Activated naive CD8-positive, alpha-beta T cell treated with anti-CD3 and anti-CD28 coated beads, Interleukin-2, amount 10 ng/mL, durations not matched to agents 7 days and 5 days (primary cell): Measurements from ENCODE around the gene PLS1. TPM values are rescaled to one million over a fixed set of nuclear protein-coding genes. Genes with fewer than 3 reads are reported as not detected.
"Not testable (repeated sequence)": the region's sequence is repeated elsewhere in the genome, so short reads cannot be mapped to it uniquely, and the experiment has no call there.

Experiments
- ATAC-seq: fragments of 150-1000 bp; cut with Tn5 transposase; one replicate; pipeline ENCODE4 v1.10.0; 2021; ENCODE audit warnings: low read depth, moderate library complexity
- POLR2A ChIA-PET: fragments of 350-600 bp; sonication (Branson Sonifier 250); formaldehyde crosslinking; loops from one replicate; lab custom pipeline; 2021; ENCODE audit warnings: antibody characterized with exemption; lab: Charles Lee
- DNase-seq: peaks from one replicate; pipeline ENCODE4 v3.0.0; 2021
- H3K27ac Mint-ChIP-seq: one replicate; pipeline ENCODE4 v1.8.0; 2022; ENCODE audit warnings: mild to moderate bottlenecking, mixed read lengths
- H3K27me3 Mint-ChIP-seq: one replicate; pipeline ENCODE4 v1.8.0; 2022; ENCODE audit warnings: mild to moderate bottlenecking, moderate library complexity, mixed read lengths
- H3K36me3 Mint-ChIP-seq: one replicate; pipeline ENCODE4 v1.8.0; 2021; ENCODE audit warnings: mild to moderate bottlenecking, mixed read lengths
- H3K4me1 Mint-ChIP-seq: one replicate; pipeline ENCODE4 v1.8.0; 2021; ENCODE audit warnings: mixed read lengths
- H3K4me3 Mint-ChIP-seq: one replicate; pipeline ENCODE4 v1.8.0; 2022; ENCODE audit warnings: mild to moderate bottlenecking, moderate library complexity, mixed read lengths
- H3K9me3 Mint-ChIP-seq: one replicate; pipeline ENCODE4 v1.8.0; 2021; ENCODE audit warnings: mixed read lengths
- total RNA-seq, 2 experiments: library from RNA; stranded (reverse); gene quantifications; one replicate each; pipeline ENCODE4 v1.2.3, GENCODE V29; 2021

Gene PLS1
- total RNA-seq, 2 experiments from 2014 or later = 2.6 to 3.1 TPM

DNA sequence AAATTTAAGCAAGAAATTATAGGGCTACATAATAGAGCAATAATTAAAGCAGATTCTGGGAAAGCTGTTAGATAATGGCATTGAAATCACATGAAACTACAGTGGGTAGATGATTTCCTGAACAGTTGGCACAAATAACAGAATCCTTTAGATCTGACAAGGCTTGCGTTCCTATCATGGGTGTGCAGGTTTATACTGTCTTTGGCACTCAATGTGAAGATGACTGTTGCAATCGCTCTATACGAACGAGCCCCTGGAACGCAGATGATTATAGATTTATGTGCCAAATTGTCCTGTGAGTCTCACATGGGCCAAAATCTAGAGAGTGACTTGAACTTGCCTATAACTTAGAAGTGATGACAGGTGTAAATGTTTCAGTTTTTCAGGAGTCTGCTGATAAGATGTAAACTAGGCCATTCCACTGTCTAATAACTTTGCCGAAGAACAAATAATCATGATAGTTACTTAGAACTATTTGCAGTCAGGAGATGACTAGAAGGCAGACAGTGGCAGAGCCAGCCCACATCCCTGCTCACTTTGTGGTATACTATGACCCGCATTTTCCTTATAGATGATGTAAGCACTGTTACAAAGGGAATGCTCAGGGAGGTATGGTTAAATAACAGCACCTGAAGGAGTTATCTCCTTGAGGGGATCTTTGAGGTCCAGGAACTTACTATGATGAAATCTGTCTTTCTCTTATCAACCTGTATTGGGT lies 97.1 kb downstream of the PLS1 start:
- no peaks in the 10 kb centered on the region for H3K4me1 Mint-ChIP-seq
- DNase-seq = no peak
- no peak overlapping the region for H3K4me3 Mint-ChIP-seq
- H3K27ac Mint-ChIP-seq = no peak overlapping the region
- no peak for ATAC-seq
- POLR2A ChIA-PET = no interaction called here
- H3K36me3 Mint-ChIP-seq = no peaks in the 10 kb centered on the region
- H3K9me3 Mint-ChIP-seq = no peaks in the 10 kb centered on the region
- no peaks in the 10 kb centered on the region for H3K27me3 Mint-ChIP-seq

DNA sequence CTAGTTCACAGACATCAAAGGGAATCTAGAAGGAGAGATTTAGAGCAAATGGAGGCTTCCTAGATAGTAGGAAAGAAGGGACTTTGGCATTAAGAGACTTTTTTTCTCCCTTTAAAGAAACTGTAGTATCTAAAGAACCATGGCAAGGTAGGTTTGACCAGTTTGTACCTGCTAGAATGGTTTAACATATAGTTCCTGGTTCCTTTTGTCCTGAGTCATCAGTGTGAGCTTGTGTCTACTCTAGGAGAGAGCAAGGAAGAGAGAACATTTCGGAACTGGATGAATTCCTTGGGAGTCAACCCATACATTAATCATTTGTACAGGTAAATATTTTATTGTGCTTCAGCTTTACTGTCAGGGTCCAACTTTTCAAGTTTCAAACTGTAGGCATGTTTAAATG lies 98.0 kb downstream of the PLS1 start:
- POLR2A ChIA-PET = no interaction called here
- no peaks in the 10 kb centered on the region for H3K36me3 Mint-ChIP-seq

DNA sequence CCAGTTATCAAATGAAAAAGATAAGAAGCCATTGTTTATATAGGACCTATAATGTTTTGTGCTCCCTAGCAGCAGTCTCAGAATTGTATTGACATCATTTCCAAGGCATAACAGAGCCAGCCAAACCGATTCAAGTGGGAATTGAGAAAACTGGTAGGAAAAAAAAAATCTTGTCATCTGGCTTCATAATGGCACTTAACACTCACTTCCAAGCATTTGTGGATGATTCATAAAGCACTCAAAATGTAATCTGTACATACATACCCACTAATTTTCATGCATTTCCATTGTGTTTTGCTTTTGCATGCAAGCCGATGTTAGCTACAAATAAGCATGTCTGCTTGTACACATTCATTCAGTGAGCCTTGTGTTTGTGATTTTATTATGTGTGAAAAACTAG lies 109.0 kb downstream of the PLS1 start:
- no peak overlapping the region for H3K4me3 Mint-ChIP-seq
- no peak overlapping the region for H3K27ac Mint-ChIP-seq
- no peaks in the 10 kb centered on the region for H3K9me3 Mint-ChIP-seq
- H3K27me3 Mint-ChIP-seq = no peaks in the 10 kb centered on the region
- peaks cover 7% of the 10 kb centered on the region for H3K36me3 Mint-ChIP-seq
- ATAC-seq (no peak), DNase-seq (no peak)
- H3K4me1 Mint-ChIP-seq = peaks cover 10% of the 10 kb centered on the region
- POLR2A ChIA-PET = no interaction called here

More for the DNA sequence above, 98.0 kb downstream of the PLS1 start:
- Mint-ChIP-seq H3K27me3 (no peaks in the 10 kb centered on the region), H3K4me3 (no peak overlapping the region), H3K9me3 (no peaks in the 10 kb centered on the region), H3K27ac (no peak overlapping the region), H3K4me1 (no peaks in the 10 kb centered on the region)
- ATAC-seq (no peak), DNase-seq (no peak)

DNA sequence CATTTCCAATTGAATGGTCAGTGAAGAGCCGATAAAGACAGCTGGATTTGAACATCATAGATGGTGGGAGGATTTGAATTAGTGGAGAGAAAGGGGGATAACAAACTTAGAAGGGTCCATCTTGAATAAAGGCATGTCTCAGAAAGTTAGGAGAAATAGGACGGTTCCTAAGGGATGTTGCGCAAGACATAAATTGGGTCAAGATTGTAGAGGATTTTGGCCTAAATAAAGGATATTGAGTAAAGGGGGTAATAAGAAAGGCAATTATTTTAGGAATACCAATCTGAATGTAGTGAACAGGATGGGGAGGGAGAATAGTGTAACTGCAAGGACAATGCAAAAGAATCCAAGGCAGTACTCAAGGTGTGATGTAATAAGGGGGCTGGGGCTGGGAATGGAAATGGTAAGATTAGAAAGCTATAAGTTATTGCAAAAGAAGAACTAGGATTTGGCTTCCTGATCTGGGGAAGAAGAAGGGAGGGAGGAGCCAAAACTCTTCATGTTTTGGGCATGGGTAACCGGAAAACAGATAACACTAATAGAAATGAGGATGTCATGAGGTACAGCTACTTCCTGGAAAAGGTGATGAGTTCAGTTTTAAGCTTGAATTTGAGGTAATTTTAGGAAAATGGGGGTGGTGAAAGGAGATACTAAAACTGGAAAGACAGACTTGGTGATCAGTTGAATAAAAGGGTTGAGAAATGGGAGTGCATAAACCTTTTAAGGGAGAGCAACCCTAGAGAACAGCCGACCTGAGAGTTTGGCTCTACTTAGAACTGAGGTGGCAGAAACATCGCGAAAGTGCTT lies 110.3 kb downstream of the PLS1 start:
- H3K36me3 Mint-ChIP-seq = peaks cover 5% of the 10 kb centered on the region
- H3K27me3 Mint-ChIP-seq = no peaks in the 10 kb centered on the region
- H3K4me3 Mint-ChIP-seq = no peak overlapping the region
- no peak for ATAC-seq
- H3K9me3 Mint-ChIP-seq = no peaks in the 10 kb centered on the region
- H3K4me1 Mint-ChIP-seq = peaks cover 10% of the 10 kb centered on the region
- no peak for DNase-seq
- no peak overlapping the region for H3K27ac Mint-ChIP-seq
- POLR2A ChIA-PET = no interaction called here

DNA sequence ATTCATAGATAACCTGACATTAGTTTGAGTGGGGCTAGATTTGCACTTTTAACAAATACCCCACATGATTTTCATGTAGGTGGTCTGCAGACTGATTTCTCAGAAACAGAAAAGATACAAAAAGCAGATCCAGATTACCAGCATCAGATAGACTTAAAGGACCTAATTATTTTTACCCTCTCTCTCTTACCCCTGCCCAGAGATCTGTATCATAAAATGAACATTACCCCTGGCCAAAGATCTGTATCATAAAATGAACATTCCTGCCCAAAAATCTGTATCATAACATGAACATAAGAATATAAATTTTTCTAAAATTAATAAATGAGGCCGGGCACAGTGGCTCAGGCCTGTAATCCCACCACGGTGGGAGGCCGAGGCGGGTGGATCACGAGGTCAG lies 113.0 kb downstream of the PLS1 start:
- Mint-ChIP-seq H3K36me3 (peaks cover 5% of the 10 kb centered on the region), H3K27ac (no peak overlapping the region), H3K4me1 (peaks cover 10% of the 10 kb centered on the region), H3K4me3 (no peak overlapping the region), H3K27me3 (no peaks in the 10 kb centered on the region), H3K9me3 (no peaks in the 10 kb centered on the region)
- ATAC-seq = no peak
- POLR2A ChIA-PET = no interaction called here
- no peak for DNase-seq

DNA sequence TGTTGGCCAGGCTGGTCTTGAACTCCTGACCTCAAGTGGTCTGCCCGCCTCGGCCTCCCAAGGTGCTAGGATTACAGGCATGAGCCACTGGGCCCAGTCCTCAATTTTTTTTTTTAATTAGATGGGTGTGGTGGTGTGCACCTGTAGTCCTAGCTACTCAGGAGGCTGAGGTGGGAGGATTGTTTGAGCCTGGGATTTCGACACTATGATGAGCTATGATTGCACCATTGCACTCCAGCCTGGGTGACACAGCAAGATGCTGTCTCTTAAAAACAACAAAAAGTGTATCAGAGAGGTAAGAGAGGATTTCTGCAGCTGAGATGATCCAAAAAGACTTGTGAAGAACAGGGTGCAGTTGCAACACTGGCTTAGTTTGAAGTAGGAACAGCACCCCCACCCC lies 118.7 kb downstream of the PLS1 start:
- H3K4me1 Mint-ChIP-seq, ATAC-seq, POLR2A ChIA-PET, H3K36me3 Mint-ChIP-seq, H3K4me3 Mint-ChIP-seq, DNase-seq, H3K9me3 Mint-ChIP-seq, H3K27ac Mint-ChIP-seq: not testable (repeated sequence)
- peaks cover 21% of the 10 kb centered on the region for H3K27me3 Mint-ChIP-seq

DNA sequence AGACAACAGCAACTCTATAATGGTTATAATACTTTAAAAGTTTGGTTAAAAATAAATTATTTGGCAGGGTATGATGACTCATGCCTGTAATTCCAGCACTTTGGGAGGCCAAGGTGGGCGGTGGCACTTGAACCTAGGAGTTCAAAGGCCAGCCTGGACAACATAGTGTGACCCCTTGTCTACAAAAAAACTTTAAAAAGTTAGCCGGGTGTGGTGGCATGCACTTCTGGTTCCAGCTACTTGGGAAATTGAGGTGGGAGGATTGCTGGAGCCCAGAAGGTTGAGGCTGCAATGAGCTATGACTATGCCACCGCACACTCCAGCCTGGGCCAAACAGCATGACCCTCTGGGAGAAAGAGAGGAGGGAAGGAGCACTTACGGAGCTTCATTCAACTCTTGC lies 119.9 kb downstream of the PLS1 start:
- Mint-ChIP-seq H3K4me3 (no peak overlapping the region), H3K9me3 (no peaks in the 10 kb centered on the region)

DNA sequence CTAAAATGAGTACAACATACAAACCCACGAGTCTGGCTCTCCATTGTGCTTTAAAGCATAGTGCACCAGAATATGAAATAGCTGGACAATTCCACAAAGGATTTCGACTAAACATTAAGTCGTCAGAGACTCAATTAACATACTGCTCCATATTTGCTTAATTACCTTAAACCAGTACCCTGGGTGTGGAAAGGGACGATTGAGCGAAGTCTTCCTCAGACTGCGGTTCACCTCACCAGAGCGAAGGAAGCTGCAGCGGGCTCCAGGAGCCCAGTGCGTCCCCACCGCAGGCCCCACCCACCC lies 127.4 kb downstream of the PLS1 start:
- Mint-ChIP-seq H3K36me3 (peaks cover 6% of the 10 kb centered on the region), H3K9me3 (peaks cover 5% of the 10 kb centered on the region), H3K27me3 (peaks cover 72% of the 10 kb centered on the region), H3K27ac (no peak overlapping the region), H3K4me3 (peak overlapping the region; percentile 57), H3K4me1 (peaks cover 7% of the 10 kb centered on the region)
- ATAC-seq (no peak), DNase-seq (no peak)
- POLR2A ChIA-PET = interaction anchor here (1.4 kb wide), 1 partner anchor 145 kb away, joined by 5 read pairs; the partner anchor contains the start of gene ATR

More for the DNA sequence above, 119.9 kb downstream of the PLS1 start:
- ATAC-seq (no peak), DNase-seq (no peak)
- Mint-ChIP-seq H3K27me3 (peaks cover 31% of the 10 kb centered on the region), H3K4me1 (no peaks in the 10 kb centered on the region), H3K27ac (no peak overlapping the region), H3K36me3 (no peaks in the 10 kb centered on the region)
- POLR2A ChIA-PET = no interaction called here

DNA sequence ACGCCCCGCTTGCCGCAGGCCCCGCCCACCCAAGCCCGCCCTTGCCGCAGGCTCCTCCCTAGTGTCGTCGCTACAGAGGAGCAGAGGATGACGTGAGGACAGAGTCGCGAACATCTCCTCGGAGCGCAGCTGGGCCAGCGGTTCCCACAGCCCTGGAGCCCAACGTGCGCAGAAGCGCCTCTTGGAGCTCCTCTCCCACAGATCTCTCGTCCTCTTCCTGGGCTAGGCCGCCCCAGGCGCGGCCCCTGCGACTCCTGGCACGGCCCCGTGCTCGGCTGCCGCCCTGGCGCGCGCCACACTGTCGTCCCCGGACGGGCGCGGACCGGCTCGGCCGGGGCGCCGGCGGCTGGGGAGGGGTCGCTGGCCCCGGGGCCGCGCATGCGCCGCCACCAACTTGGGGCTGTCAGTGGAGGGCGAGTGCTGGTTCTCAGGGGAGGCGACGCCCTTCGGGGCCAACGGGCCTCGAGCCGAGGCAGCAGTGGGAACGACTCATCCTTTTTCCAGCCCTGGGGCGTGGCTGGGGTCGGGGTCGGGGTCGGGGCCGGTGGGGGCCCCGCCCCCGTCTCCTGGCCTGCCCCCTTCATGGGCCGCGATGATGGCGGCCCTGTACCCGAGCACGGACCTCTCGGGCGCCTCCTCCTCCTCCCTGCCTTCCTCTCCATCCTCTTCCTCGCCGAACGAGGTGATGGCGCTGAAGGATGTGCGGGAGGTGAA lies 127.9 kb downstream of the PLS1 start, which contains the start of gene TRPC1:
Gene TRPC1 (plus strand): TSS at position 67 of the 714 bp plus-strand sequence. CDS start 526 bp downstream, at position 593.
- Mint-ChIP-seq H3K4me3 (peak within 1 kb of the TSS; percentile 85), H3K9me3 (peaks cover 5% of the 10 kb centered on the region), H3K27ac (peak within 1 kb of the TSS; percentile 78), H3K4me1 (peaks cover 7% of the 10 kb centered on the region), H3K27me3 (peaks cover 67% of the 10 kb centered on the region), H3K36me3 (peaks cover 6% of the 10 kb centered on the region)
- POLR2A ChIA-PET = interaction anchor here (0.8 to 1.4 kb wide), 2 partner anchors 145 to 146 kb away, joined by 3 to 5 read pairs; partner anchors contain the start of gene ATR
- ATAC-seq (peak; percentile 96), DNase-seq (peak; percentile 78)

DNA sequence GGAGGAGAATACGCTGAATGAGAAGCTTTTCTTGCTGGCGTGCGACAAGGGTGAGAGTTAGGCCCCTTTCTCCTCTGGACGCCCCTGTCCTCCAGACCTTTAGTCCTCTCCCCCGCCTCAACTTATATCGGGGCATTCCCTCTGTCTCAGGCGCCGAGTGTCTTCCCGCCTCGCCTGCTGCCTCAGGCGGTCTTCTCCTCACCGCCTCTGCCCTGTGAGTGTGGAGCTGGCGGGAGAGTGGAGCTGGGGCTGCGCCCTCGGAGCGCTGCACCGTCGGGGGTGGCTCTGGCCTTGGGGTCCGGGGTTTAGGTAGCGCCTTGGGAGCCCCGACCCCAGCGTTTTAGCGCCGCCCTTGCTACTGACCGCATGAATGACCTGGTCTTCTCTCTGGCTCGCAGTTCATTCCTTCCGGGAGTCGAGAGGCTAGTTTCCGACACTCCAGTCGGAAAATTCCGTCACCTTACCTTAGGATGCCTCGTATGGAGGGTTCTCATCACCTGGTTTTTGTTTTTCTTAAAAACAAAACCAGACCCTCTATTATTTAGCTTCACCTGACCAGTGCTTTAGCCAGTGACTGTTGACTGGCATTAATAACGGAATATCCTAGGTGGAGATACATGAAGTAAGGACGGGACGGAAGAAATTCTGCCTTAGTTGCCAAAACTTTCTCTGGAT lies 128.6 kb downstream of the PLS1 start:
- ATAC-seq (peak; percentile 3), DNase-seq (peak; percentile 48)
- Mint-ChIP-seq H3K9me3 (peaks cover 5% of the 10 kb centered on the region), H3K27me3 (peaks cover 61% of the 10 kb centered on the region), H3K27ac (peak overlapping the region; percentile 67), H3K4me3 (peak overlapping the region; percentile 85), H3K4me1 (peaks cover 7% of the 10 kb centered on the region), H3K36me3 (peaks cover 6% of the 10 kb centered on the region)
- POLR2A ChIA-PET = interaction anchor here (0.8 kb wide), 1 partner anchor 146 kb away, joined by 3 read pairs; the partner anchor contains the start of gene ATR

DNA sequence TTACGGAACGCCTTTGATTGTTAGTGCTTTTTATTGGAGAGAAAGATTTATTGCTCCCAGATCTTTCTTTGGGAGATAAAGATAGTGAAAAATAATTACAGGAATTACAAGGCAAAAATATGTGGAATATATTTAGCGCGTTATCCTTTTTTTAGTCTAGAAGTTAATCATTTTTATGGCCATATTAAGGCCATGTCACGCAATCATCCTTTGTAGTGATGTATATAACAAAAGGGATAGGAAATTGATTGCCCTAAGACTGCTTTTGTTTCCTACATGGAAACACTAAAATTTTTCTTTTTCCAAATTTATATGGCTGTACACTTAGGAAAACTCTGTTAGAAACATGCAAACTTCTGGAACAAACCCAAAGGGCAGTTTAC lies 129.2 kb downstream of the PLS1 start:
- Mint-ChIP-seq H3K27me3 (peaks cover 56% of the 10 kb centered on the region), H3K4me1 (peaks cover 7% of the 10 kb centered on the region), H3K36me3 (peaks cover 6% of the 10 kb centered on the region), H3K9me3 (peaks cover 5% of the 10 kb centered on the region), H3K4me3 (peak overlapping the region; percentile 85), H3K27ac (no peak overlapping the region)
- DNase-seq = no peak
- POLR2A ChIA-PET = interaction anchor here (0.8 kb wide), 1 partner anchor 147 kb away, joined by 3 read pairs; the partner anchor contains the start of gene ATR
- ATAC-seq = no peak

DNA sequence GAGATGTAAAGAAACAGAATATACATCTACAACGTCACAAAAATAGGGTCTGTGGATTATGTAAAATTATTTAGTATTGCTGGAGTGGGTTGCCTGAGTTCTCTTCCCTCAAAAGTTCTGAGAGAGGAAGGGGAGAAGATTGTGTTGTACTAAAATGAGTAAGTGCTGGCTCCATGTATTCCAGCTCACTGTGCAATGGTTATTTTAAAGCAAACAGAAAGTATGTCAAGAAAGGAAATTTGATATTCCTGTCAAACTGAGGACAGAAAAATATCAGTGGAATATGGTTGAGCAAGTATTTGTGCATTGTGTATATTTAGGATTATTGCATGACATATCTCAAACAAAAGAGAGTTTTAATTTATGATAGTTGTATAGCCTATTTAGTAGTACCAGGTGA lies 129.8 kb downstream of the PLS1 start:
- H3K27ac Mint-ChIP-seq = no peak overlapping the region
- DNase-seq = no peak
- no peak overlapping the region for H3K4me3 Mint-ChIP-seq

DNA sequence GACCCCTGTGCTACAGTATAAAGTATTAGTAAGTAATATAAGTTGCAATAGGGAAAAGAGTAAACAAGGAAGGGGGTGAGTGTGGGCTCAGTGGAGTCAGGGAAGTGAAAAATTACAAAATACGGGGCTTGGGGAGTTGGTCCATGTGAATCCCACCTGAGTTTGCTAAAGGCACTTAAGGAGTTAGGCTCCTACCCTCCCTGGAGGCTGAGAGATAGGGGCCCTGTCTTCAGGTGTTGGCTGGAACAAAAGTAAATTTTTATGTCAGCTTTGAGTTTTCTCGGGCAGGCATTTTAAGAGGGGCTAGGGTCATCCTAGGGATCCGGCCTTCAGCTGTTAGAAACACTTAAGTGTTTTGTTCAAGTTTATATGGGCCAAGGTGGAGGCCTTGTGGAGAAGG lies 135.9 kb downstream of the PLS1 start:
- Mint-ChIP-seq H3K27me3 (peaks cover 15% of the 10 kb centered on the region), H3K27ac (no peak overlapping the region), H3K36me3 (no peaks in the 10 kb centered on the region), H3K4me3 (no peak overlapping the region), H3K9me3 (no peaks in the 10 kb centered on the region), H3K4me1 (no peaks in the 10 kb centered on the region)
- POLR2A ChIA-PET = no interaction called here
- ATAC-seq (no peak), DNase-seq (no peak)

More for the DNA sequence above, 129.8 kb downstream of the PLS1 start:
- H3K9me3 Mint-ChIP-seq = peaks cover 5% of the 10 kb centered on the region
- no peak for ATAC-seq
- POLR2A ChIA-PET = no interaction called here
- H3K4me1 Mint-ChIP-seq = peaks cover 7% of the 10 kb centered on the region
- H3K27me3 Mint-ChIP-seq = peaks cover 52% of the 10 kb centered on the region
- peaks cover 6% of the 10 kb centered on the region for H3K36me3 Mint-ChIP-seq
